GM21526 (cell line): Measurements from ENCODE around the gene IL17REL.

Experiments
- ATAC-seq: cut with Tn5 transposase; IDR thresholded peaks from one replicate; pipeline ENCODE4 v1.9.1; 2021; ENCODE audit warnings: moderate library complexity; ENCODE audit not compliant: unreplicated experiment, low FRiP score

Gene IL17REL

GRCh38 chr22:49960159-49961004 lies 52.2 kb downstream of the IL17REL start, which contains the start of gene PIM3:
PIM3 (plus strand) TSS chr22:49960772; CDS start chr22:49960948, 176 bp downstream.
- peak; percentile 44 for ATAC-seq

GRCh38 chr22:49959782-49960158 lies 52.8 kb downstream of the IL17REL start:
- ATAC-seq = peak; percentile 9

- no peak for ATAC-seq
Measured at GRCh38 chr22:49958931-49959781, 53.4 kb downstream of the IL17REL start.

- no peak for ATAC-seq
Measured at GRCh38 chr22:49958366-49958921, 54.1 kb downstream of the IL17REL start.

GRCh38 chr22:49957826-49958365 lies 54.7 kb downstream of the IL17REL start:
- ATAC-seq = no peak

GRCh38 chr22:49956914-49957825 lies 55.4 kb downstream of the IL17REL start:
- no peak for ATAC-seq

GRCh38 chr22:49956418-49956770 lies 56.2 kb downstream of the IL17REL start:
- no peak for ATAC-seq

GRCh38 chr22:49955581-49956417 lies 56.8 kb downstream of the IL17REL start:
- no peak for ATAC-seq

GRCh38 chr22:49954991-49955580 lies 57.5 kb downstream of the IL17REL start:
- ATAC-seq = no peak

- no peak for ATAC-seq
Measured at GRCh38 chr22:49954354-49954753, 58.2 kb downstream of the IL17REL start.

GRCh38 chr22:49953680-49954344 lies 58.8 kb downstream of the IL17REL start:
- ATAC-seq = no peak

GRCh38 chr22:49953027-49953679 lies 59.4 kb downstream of the IL17REL start:
- ATAC-seq = no peak

GRCh38 chr22:49951986-49952896 lies 60.3 kb downstream of the IL17REL start:
- no peak for ATAC-seq

GRCh38 chr22:49951678-49951985 lies 60.9 kb downstream of the IL17REL start:
- no peak for ATAC-seq

- ATAC-seq = no peak
Measured at GRCh38 chr22:49951000-49951677, 61.4 kb downstream of the IL17REL start.

- ATAC-seq = no peak
Measured at GRCh38 chr22:49950396-49950994, 62.1 kb downstream of the IL17REL start.
